MG63 (cell line): ENCODE measurements around the gene NMRAL1. TPM values are rescaled to one million over a fixed set of nuclear protein-coding genes. Genes with fewer than 3 reads are reported as not detected.

Source experiments
- DNase-seq: peaks from one replicate; pipeline ENCODE4 v3.0.0-alpha.2; 2020
- H3K27me3 ChIP-seq: fragments of 250-450 bp; sonication (Bioruptor Pico); 2 replicates; pipeline ENCODE4 v1.5.1; 2020; ENCODE audit warnings: mild to moderate bottlenecking, moderate library complexity
- H3K36me3 ChIP-seq: fragments of 250-450 bp; sonication (Bioruptor Pico); 2 replicates; pipeline ENCODE4 v1.5.1; 2020; ENCODE audit warnings: mild to moderate bottlenecking, moderate library complexity
- H3K4me3 ChIP-seq: fragments of 250-450 bp; sonication (Bioruptor Pico); 2 replicates; pipeline ENCODE4 v1.5.1; 2020; ENCODE audit warnings: mild to moderate bottlenecking, moderate library complexity
- H3K9me3 ChIP-seq: fragments of 250-450 bp; sonication (Bioruptor Pico); 2 replicates; pipeline ENCODE4 v1.5.1; 2020; ENCODE audit warnings: mild to moderate bottlenecking, moderate library complexity
- total RNA-seq: library from RNA; depleted of rRNA; stranded (reverse); fragments of >200 nt; shearing (Covaris generic); gene quantifications from 2 replicates; pipeline ENCODE4 v1.2.3, GENCODE V29; 2014; ENCODE audit warnings: low replicate concordance

NMRAL1 gene
- total RNA-seq, 1 experiment from 2014 or later: 47.3 TPM

GRCh38 chr16:4450931-4451519, 23.4 kb downstream of the NMRAL1 start:
- Histone ChIP-seq H3K4me3 (no peak overlapping the region), H3K36me3 (peaks cover 90% of the 10 kb centered on the region), H3K9me3 (no peaks in the 10 kb centered on the region), H3K27me3 (no peaks in the 10 kb centered on the region)
- no peak for DNase-seq

- Histone ChIP-seq H3K4me3 (no peak overlapping the region), H3K27me3 (no peaks in the 10 kb centered on the region), H3K9me3 (no peaks in the 10 kb centered on the region), H3K36me3 (peaks cover 90% of the 10 kb centered on the region)
- DNase-seq: no peak
Observed at GRCh38 chr16:4450430-4450829, 24.0 kb downstream of the NMRAL1 start.

- no peak for DNase-seq
- Histone ChIP-seq H3K9me3 (no peaks in the 10 kb centered on the region), H3K36me3 (peaks cover 94% of the 10 kb centered on the region), H3K27me3 (no peaks in the 10 kb centered on the region), H3K4me3 (no peak overlapping the region)
Observed at GRCh38 chr16:4443986-4444385, 30.4 kb downstream of the NMRAL1 start.

GRCh38 chr16:4443271-4443670, 31.2 kb downstream of the NMRAL1 start:
- Histone ChIP-seq H3K9me3 (no peaks in the 10 kb centered on the region), H3K4me3 (no peak overlapping the region), H3K27me3 (no peaks in the 10 kb centered on the region), H3K36me3 (peaks cover 92% of the 10 kb centered on the region)
- DNase-seq: no peak

GRCh38 chr16:4442371-4442770, 32.1 kb downstream of the NMRAL1 start:
- no peaks in the 10 kb centered on the region for H3K9me3 ChIP-seq
- H3K27me3 ChIP-seq: no peaks in the 10 kb centered on the region
- no peak overlapping the region for H3K4me3 ChIP-seq
- peaks cover 95% of the 10 kb centered on the region for H3K36me3 ChIP-seq
- DNase-seq: no peak

- DNase-seq: no peak
- Histone ChIP-seq H3K4me3 (no peak overlapping the region), H3K36me3 (peaks cover 93% of the 10 kb centered on the region)
Observed at GRCh38 chr16:4437366-4437765, 37.1 kb downstream of the NMRAL1 start.

GRCh38 chr16:4435337-4436067, 38.9 kb downstream of the NMRAL1 start:
- no peak for DNase-seq
- H3K36me3 ChIP-seq: peaks cover 93% of the 10 kb centered on the region
- no peaks in the 10 kb centered on the region for H3K27me3 ChIP-seq
- no peak overlapping the region for H3K4me3 ChIP-seq
- H3K9me3 ChIP-seq: no peaks in the 10 kb centered on the region

More at GRCh38 chr16:4437366-4437765, 37.1 kb downstream of the NMRAL1 start:
- H3K9me3 ChIP-seq: no peaks in the 10 kb centered on the region
- no peaks in the 10 kb centered on the region for H3K27me3 ChIP-seq

- H3K9me3 ChIP-seq: no peaks in the 10 kb centered on the region
- DNase-seq: no peak
- no peaks in the 10 kb centered on the region for H3K27me3 ChIP-seq
- peaks cover 93% of the 10 kb centered on the region for H3K36me3 ChIP-seq
- H3K4me3 ChIP-seq: no peak overlapping the region
Observed at GRCh38 chr16:4433914-4434787, 40.3 kb downstream of the NMRAL1 start.

- DNase-seq: no peak
- Histone ChIP-seq H3K9me3 (no peaks in the 10 kb centered on the region), H3K27me3 (no peaks in the 10 kb centered on the region), H3K4me3 (no peak overlapping the region), H3K36me3 (peaks cover 93% of the 10 kb centered on the region)
Observed at GRCh38 chr16:4433228-4433627, 41.2 kb downstream of the NMRAL1 start.

GRCh38 chr16:4431023-4431422, 43.4 kb downstream of the NMRAL1 start:
- peaks cover 92% of the 10 kb centered on the region for H3K36me3 ChIP-seq
- DNase-seq: no peak
- no peaks in the 10 kb centered on the region for H3K9me3 ChIP-seq
- no peaks in the 10 kb centered on the region for H3K27me3 ChIP-seq
- H3K4me3 ChIP-seq: no peak overlapping the region

GRCh38 chr16:4428500-4428899, 45.9 kb downstream of the NMRAL1 start:
- DNase-seq: no peak
- Histone ChIP-seq H3K9me3 (no peaks in the 10 kb centered on the region), H3K4me3 (no peak overlapping the region), H3K36me3 (peaks cover 73% of the 10 kb centered on the region), H3K27me3 (no peaks in the 10 kb centered on the region)

- DNase-seq: no peak
- Histone ChIP-seq H3K36me3 (peaks cover 57% of the 10 kb centered on the region), H3K27me3 (no peaks in the 10 kb centered on the region), H3K9me3 (no peaks in the 10 kb centered on the region), H3K4me3 (peak overlapping the region; percentile 98)
Observed at GRCh38 chr16:4426722-4427372, 47.6 kb downstream of the NMRAL1 start.

GRCh38 chr16:4426021-4426684, 48.3 kb downstream of the NMRAL1 start:
- no peaks in the 10 kb centered on the region for H3K9me3 ChIP-seq
- DNase-seq: peak; percentile 26
- H3K4me3 ChIP-seq: peak overlapping the region; percentile 98
- H3K27me3 ChIP-seq: no peaks in the 10 kb centered on the region
- H3K36me3 ChIP-seq: peaks cover 50% of the 10 kb centered on the region

- peak; percentile 94 for DNase-seq
- Histone ChIP-seq H3K36me3 (peaks cover 43% of the 10 kb centered on the region), H3K4me3 (peak within 1 kb of the TSS; percentile 98), H3K9me3 (no peaks in the 10 kb centered on the region), H3K27me3 (no peaks in the 10 kb centered on the region)
Observed at GRCh38 chr16:4425378-4426020, 48.9 kb downstream of the NMRAL1 start, which contains the start of gene DNAJA3. Gene DNAJA3, plus strand, starts transcription at chr16:4425868. Its CDS starts 14 bp downstream, at chr16:4425882.

GRCh38 chr16:4420505-4421105, 53.8 kb downstream of the NMRAL1 start:
- DNase-seq: no peak
- Histone ChIP-seq H3K36me3 (no peaks in the 10 kb centered on the region), H3K27me3 (0 out of 2 replicates have a peak, but pooled peaks cover 4% of the 10 kb centered on the region), H3K9me3 (no peaks in the 10 kb centered on the region), H3K4me3 (no peak overlapping the region)
